CD4-positive, alpha-beta T cell treated with Interleukin-17A for 1 hour (primary cell): ENCODE results near the gene HSF2BP.

Source experiments
- DNase-seq: peaks from one replicate; pipeline ENCODE4 v3.0.0-alpha.2; 2020

HSF2BP gene

GRCh38 chr21:43648171-43648570, 11.1 kb downstream of the HSF2BP start:
- DNase-seq: no peak

GRCh38 chr21:43646550-43647260, 12.6 kb downstream of the HSF2BP start:
- peak; percentile 89 for DNase-seq

- DNase-seq: no peak
Measured at GRCh38 chr21:43645976-43646375, 13.3 kb downstream of the HSF2BP start.

GRCh38 chr21:43645136-43645891, 14.0 kb downstream of the HSF2BP start:
- peak; percentile 35 for DNase-seq

GRCh38 chr21:43644609-43645008, 14.7 kb downstream of the HSF2BP start:
- DNase-seq: no peak

- no peak for DNase-seq
Measured at GRCh38 chr21:43644071-43644470, 15.2 kb downstream of the HSF2BP start.

GRCh38 chr21:43643193-43643592, 16.1 kb downstream of the HSF2BP start:
- DNase-seq: no peak

GRCh38 chr21:43640400-43640799, 18.9 kb downstream of the HSF2BP start:
- no peak for DNase-seq

- no peak for DNase-seq
Measured at GRCh38 chr21:43639470-43640353, 19.6 kb downstream of the HSF2BP start.

- DNase-seq: no peak
Measured at GRCh38 chr21:43637530-43638158, 21.6 kb downstream of the HSF2BP start.

- DNase-seq: no peak
Measured at GRCh38 chr21:43635436-43635835, 23.9 kb downstream of the HSF2BP start.

- no peak for DNase-seq
Measured at GRCh38 chr21:43634618-43635017, 24.7 kb downstream of the HSF2BP start.

- DNase-seq: no peak
Measured at GRCh38 chr21:43632373-43632905, 26.8 kb downstream of the HSF2BP start.

- no peak for DNase-seq
Measured at GRCh38 chr21:43631411-43632107, 27.7 kb downstream of the HSF2BP start.

- DNase-seq: no peak
Measured at GRCh38 chr21:43627527-43627926, 31.8 kb downstream of the HSF2BP start.

GRCh38 chr21:43626390-43626789, 32.9 kb downstream of the HSF2BP start:
- DNase-seq: no peak

GRCh38 chr21:43624339-43624738, 34.9 kb downstream of the HSF2BP start:
- DNase-seq: no peak

GRCh38 chr21:43623588-43623987, 35.7 kb downstream of the HSF2BP start:
- DNase-seq: no peak

GRCh38 chr21:43622796-43623195, 36.5 kb downstream of the HSF2BP start:
- no peak for DNase-seq

GRCh38 chr21:43619856-43620255, 39.4 kb downstream of the HSF2BP start:
- DNase-seq: no peak

- no peak for DNase-seq
Measured at GRCh38 chr21:43619344-43619743, 39.9 kb downstream of the HSF2BP start.

GRCh38 chr21:43618940-43619339, 40.3 kb downstream of the HSF2BP start:
- no peak for DNase-seq
